Muscle layer of duodenum (tissue), 2 donors: ENCODE results near the gene CD27.
A peak's percentile ranks its signal among the peaks of the same experiment; 100 is the strongest.

ENCODE experiments used
- H3K27ac ChIP-seq: one replicate; pipeline ENCODE4 v1.7.0; 2013; ENCODE audit warnings: mild to moderate bottlenecking, low read length
- H3K27me3 ChIP-seq: one replicate; pipeline ENCODE4 v1.7.0; 2013; ENCODE audit warnings: low read depth, mild to moderate bottlenecking, control low read depth, low read length
- H3K36me3 ChIP-seq, 2 donors: one replicate each; pipeline ENCODE4 v1.7.0; 2013; ENCODE audit warnings: low read length in 2 of 2, control low read depth in 1 of 2, mild to moderate bottlenecking in 1 of 2; ENCODE audit not compliant: insufficient read depth in 2 of 2, control insufficient read depth in 1 of 2
- H3K4me1 ChIP-seq, 2 donors: one replicate each; pipeline ENCODE4 v1.7.0; 2013; ENCODE audit warnings: low read length in 2 of 2, mild to moderate bottlenecking in 2 of 2, control low read depth in 1 of 2, moderate library complexity in 1 of 2; ENCODE audit not compliant: insufficient read depth in 2 of 2, control insufficient read depth in 1 of 2
- H3K4me3 ChIP-seq, 2 donors: one replicate each; pipeline ENCODE4 v1.7.0; 2013; ENCODE audit warnings: low read length in 2 of 2, low read depth in 1 of 2, mild to moderate bottlenecking in 1 of 2
- H3K9me3 ChIP-seq, 2 donors: one replicate each; pipeline ENCODE4 v1.7.0; 2013; ENCODE audit warnings: low read length in 2 of 2, control low read depth in 1 of 2, mild to moderate bottlenecking in 1 of 2; ENCODE audit not compliant: control insufficient read depth in 1 of 2
- donor health status: healthy.

The CD27 gene

GRCh38 chr12:6452944-6453630 lies 8.3 kb downstream of the CD27 start:
- Histone ChIP-seq H3K9me3 (no peaks in the 10 kb centered on the region), H3K4me3 (peak overlapping the region; percentile 77 to 97), H3K36me3 (peaks cover 20 to 31% of the 10 kb centered on the region in 2 donors), H3K27me3 (no peaks in the 10 kb centered on the region), H3K27ac (peak overlapping the region; percentile 97), H3K4me1 (peaks cover 14 to 31% of the 10 kb centered on the region in 2 donors)

GRCh38 chr12:6457220-6457945 lies 12.6 kb downstream of the CD27 start:
- H3K36me3 ChIP-seq: peaks cover 59 to 60% of the 10 kb centered on the region in 2 donors

GRCh38 chr12:6458281-6459003 lies 13.7 kb downstream of the CD27 start:
- Histone ChIP-seq H3K4me3 (no peak overlapping the region), H3K36me3 (peaks cover 69% of the 10 kb centered on the region in 2 donors), H3K27me3 (no peaks in the 10 kb centered on the region), H3K27ac (no peak overlapping the region), H3K9me3 (no peaks in the 10 kb centered on the region), H3K4me1 (peaks cover under 1 to 16% of the 10 kb centered on the region in 2 donors)

More at GRCh38 chr12:6457220-6457945, 12.6 kb downstream of the CD27 start:
- Histone ChIP-seq H3K4me3 (no peak overlapping the region), H3K9me3 (no peaks in the 10 kb centered on the region), H3K4me1 (peaks cover 7 to 26% of the 10 kb centered on the region in 2 donors), H3K27me3 (no peaks in the 10 kb centered on the region), H3K27ac (no peak overlapping the region)

- H3K27me3 ChIP-seq: no peaks in the 10 kb centered on the region
- H3K4me1 ChIP-seq: peaks cover 0 to 15% of the 10 kb centered on the region in 2 donors
- no peak overlapping the region for H3K27ac ChIP-seq
- H3K36me3 ChIP-seq: peaks cover 72 to 73% of the 10 kb centered on the region in 2 donors
- no peaks in the 10 kb centered on the region for H3K9me3 ChIP-seq
- H3K4me3 ChIP-seq: no peak overlapping the region
Observed at GRCh38 chr12:6459004-6459337, 14.2 kb downstream of the CD27 start.

GRCh38 chr12:6460751-6461371 lies 16.1 kb downstream of the CD27 start:
- no peaks in the 10 kb centered on the region for H3K27me3 ChIP-seq
- H3K27ac ChIP-seq: peak overlapping the region; percentile 50
- H3K4me1 ChIP-seq: peaks cover 0 to 15% of the 10 kb centered on the region in 2 donors
- no peak overlapping the region for H3K4me3 ChIP-seq
- H3K36me3 ChIP-seq: peaks cover 68 to 79% of the 10 kb centered on the region in 2 donors
- H3K9me3 ChIP-seq: no peaks in the 10 kb centered on the region

GRCh38 chr12:6461401-6462233 lies 16.9 kb downstream of the CD27 start:
- no peaks in the 10 kb centered on the region for H3K27me3 ChIP-seq
- H3K4me3 ChIP-seq: no peak overlapping the region
- H3K9me3 ChIP-seq: no peaks in the 10 kb centered on the region
- H3K4me1 ChIP-seq: peaks cover 0 to 15% of the 10 kb centered on the region in 2 donors
- H3K27ac ChIP-seq: peak overlapping the region; percentile 50
- H3K36me3 ChIP-seq: peaks cover 68 to 83% of the 10 kb centered on the region in 2 donors

- Histone ChIP-seq H3K27me3 (no peaks in the 10 kb centered on the region), H3K36me3 (peaks cover 61 to 76% of the 10 kb centered on the region in 2 donors), H3K27ac (peak overlapping the region; percentile 50), H3K9me3 (no peaks in the 10 kb centered on the region), H3K4me1 (peaks cover 0 to 15% of the 10 kb centered on the region in 2 donors), H3K4me3 (no peak overlapping the region)
Observed at GRCh38 chr12:6462234-6462995, 17.7 kb downstream of the CD27 start.

GRCh38 chr12:6463216-6463615 lies 18.5 kb downstream of the CD27 start:
- H3K27ac ChIP-seq: no peak overlapping the region
- peaks cover 56 to 71% of the 10 kb centered on the region in 2 donors for H3K36me3 ChIP-seq
- H3K27me3 ChIP-seq: no peaks in the 10 kb centered on the region
- no peak overlapping the region for H3K4me3 ChIP-seq
- peaks cover 0 to 20% of the 10 kb centered on the region in 2 donors for H3K4me1 ChIP-seq
- H3K9me3 ChIP-seq: no peaks in the 10 kb centered on the region

GRCh38 chr12:6463858-6464257 lies 19.1 kb downstream of the CD27 start:
- Histone ChIP-seq H3K36me3 (peaks cover 51 to 64% of the 10 kb centered on the region in 2 donors), H3K9me3 (no peaks in the 10 kb centered on the region), H3K27ac (peak overlapping the region; percentile 11), H3K4me3 (no peak overlapping the region), H3K27me3 (no peaks in the 10 kb centered on the region), H3K4me1 (peaks cover 2 to 27% of the 10 kb centered on the region in 2 donors)

GRCh38 chr12:6464531-6464930 lies 19.8 kb downstream of the CD27 start:
- no peaks in the 10 kb centered on the region for H3K9me3 ChIP-seq
- no peaks in the 10 kb centered on the region for H3K27me3 ChIP-seq
- H3K36me3 ChIP-seq: peaks cover 45 to 59% of the 10 kb centered on the region in 2 donors
- H3K27ac ChIP-seq: no peak overlapping the region
- H3K4me1 ChIP-seq: peaks cover 9 to 34% of the 10 kb centered on the region in 2 donors
- no peak overlapping the region for H3K4me3 ChIP-seq
